H9 (cell line): ENCODE data around the gene SPRYD7. TPM values are rescaled to one million over a fixed set of nuclear protein-coding genes. Genes with fewer than 3 reads are reported as not detected.

Source experiments
- DNase-seq: peaks from one replicate; pipeline ENCODE4 v3.0.0-alpha.2; 2017
- H2AFZ ChIP-seq: one replicate; pipeline ENCODE4 v1.6.1; 2013; ENCODE audit warnings: mild to moderate bottlenecking, low read length, control low read depth, moderate library complexity
- H2AK5ac ChIP-seq: 2 replicates; pipeline ENCODE4 v1.6.1; 2013; ENCODE audit warnings: low read length, control low read depth, mixed read lengths; ENCODE audit not compliant: insufficient read length
- H2BK120ac ChIP-seq: one replicate; pipeline ENCODE4 v1.6.1; 2013; ENCODE audit warnings: low read depth, mild to moderate bottlenecking, low read length, control low read depth, inconsistent platforms; ENCODE audit not compliant: poor library complexity, severe bottlenecking
- H2BK12ac ChIP-seq: 2 replicates; pipeline ENCODE4 v1.6.1; 2013; ENCODE audit warnings: low read length, control low read depth, mixed read lengths, low read depth; ENCODE audit not compliant: insufficient read length
- H2BK15ac ChIP-seq: 2 replicates; pipeline ENCODE4 v1.6.1; 2013; ENCODE audit warnings: low read depth, low read length, control low read depth
- H2BK20ac ChIP-seq: one replicate; pipeline ENCODE4 v1.6.1; 2013; ENCODE audit warnings: low read depth, mild to moderate bottlenecking, low read length, control low read depth, inconsistent platforms; ENCODE audit not compliant: poor library complexity, severe bottlenecking
- H2BK5ac ChIP-seq: 2 replicates; pipeline ENCODE4 v1.6.1; 2013; ENCODE audit warnings: low read length, control low read depth, mixed read lengths; ENCODE audit not compliant: insufficient read length
- H3K14ac ChIP-seq: 2 replicates; pipeline ENCODE4 v1.6.1; 2013; ENCODE audit warnings: low read length, control low read depth; ENCODE audit not compliant: insufficient read depth
- H3K18ac ChIP-seq: 2 replicates; pipeline ENCODE4 v1.6.1; 2013; ENCODE audit warnings: low read depth, mild to moderate bottlenecking, mixed read lengths, low read length, control low read depth; ENCODE audit not compliant: insufficient read length
- H3K23ac ChIP-seq: 2 replicates; pipeline ENCODE4 v1.6.1; 2013; ENCODE audit warnings: low read length, control low read depth, mixed read lengths, low read depth; ENCODE audit not compliant: insufficient read length
- H3K23me2 ChIP-seq: 2 replicates; pipeline ENCODE4 v1.6.1; 2013; ENCODE audit warnings: low read depth, mild to moderate bottlenecking, mixed read lengths, low read length, control low read depth; ENCODE audit not compliant: insufficient read length, poor library complexity, severe bottlenecking
- H3K27ac ChIP-seq: 2 replicates; pipeline ENCODE4 v1.5.1; 2013; ENCODE audit warnings: low read length, control low read depth, mixed read lengths, low read depth; ENCODE audit not compliant: insufficient read length
- H3K27me3 ChIP-seq: 2 replicates; pipeline ENCODE4 v1.6.1; 2013; ENCODE audit warnings: low read length, control low read depth, inconsistent platforms; ENCODE audit not compliant: insufficient read depth
- H3K4ac ChIP-seq: 2 replicates; pipeline ENCODE4 v1.6.1; 2013; ENCODE audit warnings: low read depth, mild to moderate bottlenecking, control low read depth, inconsistent platforms, low read length, moderate library complexity
- H3K4me1 ChIP-seq: 2 replicates; pipeline ENCODE4 v1.6.1; 2013; ENCODE audit warnings: low read length, control low read depth, inconsistent platforms; ENCODE audit not compliant: insufficient read depth
- H3K4me2 ChIP-seq: 2 replicates; pipeline ENCODE4 v1.6.1; 2013; ENCODE audit warnings: low read length, control low read depth, mixed read lengths; ENCODE audit not compliant: insufficient read length, insufficient read depth
- H3K56ac ChIP-seq: 2 replicates; pipeline ENCODE4 v1.6.1; 2013; ENCODE audit warnings: low read depth, mild to moderate bottlenecking, mixed read lengths, low read length, control low read depth; ENCODE audit not compliant: insufficient read length
- H3K79me1 ChIP-seq: 2 replicates; pipeline ENCODE4 v1.6.1; 2013; ENCODE audit warnings: low read depth, mild to moderate bottlenecking, moderate library complexity, low read length, control low read depth, inconsistent platforms; ENCODE audit not compliant: insufficient read depth, poor library complexity, severe bottlenecking
- H3K79me2 ChIP-seq: 2 replicates; pipeline ENCODE4 v1.6.1; 2013; ENCODE audit warnings: low read length, control low read depth, inconsistent platforms; ENCODE audit not compliant: insufficient read depth
- H3K9ac ChIP-seq: 2 replicates; pipeline ENCODE4 v1.6.1; 2013; ENCODE audit warnings: low read length, control low read depth, mixed read lengths; ENCODE audit not compliant: insufficient read length; ENCODE audit errors: extremely low read depth
- H3K9me3 ChIP-seq: one replicate; pipeline ENCODE4 v1.6.1; 2013; ENCODE audit warnings: low read depth, low read length, inconsistent platforms; ENCODE audit not compliant: control insufficient read depth
- H3T11ph ChIP-seq: one replicate; pipeline ENCODE4 v1.6.1; 2013; ENCODE audit warnings: mild to moderate bottlenecking, low read length, control low read depth, inconsistent platforms
- H4K20me1 ChIP-seq: one replicate; pipeline ENCODE4 v1.6.1; 2013; ENCODE audit not compliant: control insufficient read depth, insufficient read length, insufficient read depth
- H4K5ac ChIP-seq: 2 replicates; pipeline ENCODE4 v1.6.1; 2013; ENCODE audit warnings: low read depth, mild to moderate bottlenecking, mixed read lengths, low read length, control low read depth; ENCODE audit not compliant: insufficient read length
- H4K8ac ChIP-seq: replicated peaks from 2 replicates; pipeline ENCODE4 v1.6.1; 2013; ENCODE audit warnings: low read length, control low read depth, mixed read lengths, low read depth; ENCODE audit not compliant: insufficient read length
- H4K91ac ChIP-seq: 2 replicates; pipeline ENCODE4 v1.6.1; 2013; ENCODE audit warnings: low read depth, mild to moderate bottlenecking, moderate library complexity, mixed read lengths, low read length, control low read depth; ENCODE audit not compliant: insufficient read length
- H3K27ac Mint-ChIP-seq, 3 experiments: 2 replicates in 2 of 3; 3 replicates in 1 of 3; pipeline ENCODE4 v1.8.0; 2020 to 2021; ENCODE audit warnings: mixed read lengths in 3 of 3, mild to moderate bottlenecking in 1 of 3, moderate library complexity in 1 of 3
- H3K27me3 Mint-ChIP-seq: 2 replicates; pipeline ENCODE4 v1.8.0; 2021; ENCODE audit warnings: low read depth, mild to moderate bottlenecking, moderate library complexity, mixed read lengths
- H3K36me3 Mint-ChIP-seq, 3 experiments: 2 replicates in 2 of 3; 3 replicates in 1 of 3; pipeline ENCODE4 v1.8.0; 2020 to 2021; ENCODE audit warnings: low read depth in 3 of 3, mixed read lengths in 3 of 3; ENCODE audit not compliant: insufficient read depth in 1 of 3
- H3K4me1 Mint-ChIP-seq, 2 experiments: 2 replicates each; pipeline ENCODE4 v1.8.0; 2020; ENCODE audit warnings: mixed read lengths in 2 of 2
- H3K4me3 Mint-ChIP-seq, 2 experiments: 2 replicates in 1 of 2; 3 replicates in 1 of 2; pipeline ENCODE4 v1.8.0; 2020 to 2021; ENCODE audit warnings: mild to moderate bottlenecking in 2 of 2, mixed read lengths in 2 of 2, moderate library complexity in 1 of 2
- H3K9me3 Mint-ChIP-seq, 2 experiments: 2 replicates in 1 of 2; 3 replicates in 1 of 2; pipeline ENCODE4 v1.8.0; 2020; ENCODE audit warnings: mild to moderate bottlenecking in 2 of 2, mixed read lengths in 2 of 2, moderate library complexity in 1 of 2
- WGBS: extraction: QIAGEN DNeasy Blood & Tissue Kit; methylation state at CpG from one replicate; pipeline ENCODE4 v1.1.7; 2013; ENCODE audit warnings: missing lambda C conversion rate, low lambda C conversion rate, mixed read lengths; ENCODE audit not compliant: insufficient read length; ENCODE audit errors: extremely low coverage; 5-methylcytosine and 5-hydroxymethylcytosine counted together
- total RNA-seq: library from RNA; stranded (reverse); gene quantifications from 2 replicates; pipeline ENCODE4 v1.2.1, GENCODE V29; 2021
- TF ChIP-seq, protein P1 (sequence below): fragments of 200-600 bp; sonication (generic); conservative IDR thresholded peaks from 3 replicates; pipeline ENCODE4 v1.8.0; 2021; ENCODE audit warnings: antibody characterized with exemption, mild to moderate bottlenecking

The SPRYD7 gene
- total RNA-seq, 1 experiment from 2014 or later, result 1.8 TPM

DNA sequence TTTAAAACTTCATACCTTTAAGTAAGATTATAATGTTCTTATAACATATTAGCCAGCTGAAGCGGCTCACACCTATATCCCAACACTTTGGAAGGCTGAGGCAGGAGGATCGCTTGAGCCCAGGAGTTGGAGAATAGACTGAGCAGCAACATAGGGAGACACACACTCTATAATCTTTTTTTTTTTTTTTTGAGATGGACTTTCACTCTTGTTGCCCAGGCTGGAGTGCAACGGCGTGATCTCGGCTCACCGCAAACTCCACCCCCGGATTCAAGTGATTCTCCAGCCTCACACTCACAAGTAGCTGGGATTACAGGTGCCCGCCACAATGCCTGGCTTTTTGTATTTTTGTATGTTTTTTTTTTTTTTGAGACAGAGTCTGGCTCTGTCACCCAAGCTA is 37.3 kb downstream of the SPRYD7 start:
- no peaks in the 10 kb centered on the region for H3K79me1 ChIP-seq
- H2BK12ac ChIP-seq, result no peak overlapping the region
- H3K27me3 ChIP-seq, result no peaks in the 10 kb centered on the region
- H3K23ac ChIP-seq, result no peak overlapping the region
- no peaks in the 10 kb centered on the region for H3K23me2 ChIP-seq
- no peak overlapping the region for H2BK120ac ChIP-seq
- H3K79me2 ChIP-seq, result no peaks in the 10 kb centered on the region
- no peak overlapping the region for H3T11ph ChIP-seq
- WGBS, result no CpG with 5 or more reads among the region's 8 CpGs
- no peak overlapping the region for H4K5ac ChIP-seq
- H2BK20ac ChIP-seq, result no peak overlapping the region
- no peak overlapping the region for H3K4me2 ChIP-seq
- H4K91ac ChIP-seq, result no peak overlapping the region
- Mint-ChIP-seq H3K9me3 (peaks cover 0 to 2% of the 10 kb centered on the region in 2 experiments; a peak in 1 of 5 replicates), H3K4me1 (no peaks in the 10 kb centered on the region), H3K27ac (no peak overlapping the region), H3K4me3 (no peak overlapping the region), H3K27me3 (no peaks in the 10 kb centered on the region), H3K36me3 (no peaks in the 10 kb centered on the region; a peak in 1 of 7 replicates)
- H2BK15ac ChIP-seq, result no peak overlapping the region
- no peak overlapping the region for H2BK5ac ChIP-seq
- H4K8ac ChIP-seq, result no peak overlapping the region
- no peak overlapping the region for H3K56ac ChIP-seq
- H3K27ac ChIP-seq, result no peak overlapping the region
- no peak overlapping the region for H3K14ac ChIP-seq
- H3K4me1 ChIP-seq, result no peaks in the 10 kb centered on the region
- H3K9me3 ChIP-seq, result no peaks in the 10 kb centered on the region
- H3K9ac ChIP-seq, result no peak overlapping the region
- H2AFZ ChIP-seq, result no peak overlapping the region
- no peak for DNase-seq
- H2AK5ac ChIP-seq, result no peak overlapping the region
- H3K18ac ChIP-seq, result no peak overlapping the region
- TF ChIP-seq, protein P1, sequence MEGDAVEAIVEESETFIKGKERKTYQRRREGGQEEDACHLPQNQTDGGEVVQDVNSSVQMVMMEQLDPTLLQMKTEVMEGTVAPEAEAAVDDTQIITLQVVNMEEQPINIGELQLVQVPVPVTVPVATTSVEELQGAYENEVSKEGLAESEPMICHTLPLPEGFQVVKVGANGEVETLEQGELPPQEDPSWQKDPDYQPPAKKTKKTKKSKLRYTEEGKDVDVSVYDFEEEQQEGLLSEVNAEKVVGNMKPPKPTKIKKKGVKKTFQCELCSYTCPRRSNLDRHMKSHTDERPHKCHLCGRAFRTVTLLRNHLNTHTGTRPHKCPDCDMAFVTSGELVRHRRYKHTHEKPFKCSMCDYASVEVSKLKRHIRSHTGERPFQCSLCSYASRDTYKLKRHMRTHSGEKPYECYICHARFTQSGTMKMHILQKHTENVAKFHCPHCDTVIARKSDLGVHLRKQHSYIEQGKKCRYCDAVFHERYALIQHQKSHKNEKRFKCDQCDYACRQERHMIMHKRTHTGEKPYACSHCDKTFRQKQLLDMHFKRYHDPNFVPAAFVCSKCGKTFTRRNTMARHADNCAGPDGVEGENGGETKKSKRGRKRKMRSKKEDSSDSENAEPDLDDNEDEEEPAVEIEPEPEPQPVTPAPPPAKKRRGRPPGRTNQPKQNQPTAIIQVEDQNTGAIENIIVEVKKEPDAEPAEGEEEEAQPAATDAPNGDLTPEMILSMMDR, result no peak
- H4K20me1 ChIP-seq, result no peaks in the 10 kb centered on the region
- no peak overlapping the region for H3K4ac ChIP-seq
